Measurements from ENCODE around the gene CDC14A.

The CDC14A gene

DNA sequence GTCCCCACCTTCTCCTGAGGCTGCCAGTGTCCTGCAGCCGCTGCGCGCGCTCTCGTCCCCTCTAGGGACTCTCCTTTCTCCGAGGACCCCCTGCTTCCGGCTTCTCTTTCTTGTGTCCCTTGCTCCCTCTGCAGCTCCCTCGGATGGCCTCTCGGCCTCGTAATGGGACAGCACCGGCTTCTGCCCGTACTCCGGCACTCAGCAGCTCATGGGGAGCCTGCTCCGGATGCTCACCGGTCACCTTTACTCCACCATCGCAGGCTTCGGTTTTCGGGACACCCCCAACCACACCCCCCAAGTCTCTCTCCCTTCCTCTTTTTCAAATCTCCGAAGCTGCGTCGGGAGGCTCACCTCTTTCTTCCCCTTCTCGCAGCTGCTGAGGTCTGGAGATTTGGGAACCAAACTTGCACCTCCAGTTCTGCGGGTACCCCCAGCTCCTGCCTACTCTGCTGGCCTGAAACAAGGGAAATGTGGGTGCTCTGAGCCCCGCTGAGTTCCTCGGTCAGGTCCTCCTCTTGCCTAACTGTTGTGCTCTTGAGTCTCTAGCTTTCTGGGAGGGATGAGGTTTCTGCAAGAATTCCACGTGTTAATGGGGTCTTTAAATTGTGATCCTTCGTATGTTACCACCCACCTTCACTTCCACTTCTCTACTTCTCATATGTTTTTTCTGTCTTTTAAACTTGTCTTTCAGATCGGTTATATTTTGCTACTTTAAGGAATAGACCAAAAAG lies 930 bp downstream of the CDC14A start:
- Histone ChIP-seq H3K4me1 (ENCODE audit: insufficient read depth, low read length) (peaks cover 15% of the 10 kb centered on the region), H3K4me3 (ENCODE audit: low read length) (peak overlapping the region; percentile 83), H3K9me3 (ENCODE audit: insufficient read depth, low read depth, low read length) (no peaks in the 10 kb centered on the region), H3K27ac (ENCODE audit: low read length) (no peak overlapping the region), H3K36me3 (ENCODE audit: insufficient read depth, low read depth, low read length) (peaks cover 8% of the 10 kb centered on the region; the same call in 1 of the 2 replicates), H3K27me3 (ENCODE audit: insufficient read depth, low read length) (no peaks in the 10 kb centered on the region), H3K9ac (ENCODE audit: low read depth, low read length) (peak overlapping the region; percentile 90)

DNA sequence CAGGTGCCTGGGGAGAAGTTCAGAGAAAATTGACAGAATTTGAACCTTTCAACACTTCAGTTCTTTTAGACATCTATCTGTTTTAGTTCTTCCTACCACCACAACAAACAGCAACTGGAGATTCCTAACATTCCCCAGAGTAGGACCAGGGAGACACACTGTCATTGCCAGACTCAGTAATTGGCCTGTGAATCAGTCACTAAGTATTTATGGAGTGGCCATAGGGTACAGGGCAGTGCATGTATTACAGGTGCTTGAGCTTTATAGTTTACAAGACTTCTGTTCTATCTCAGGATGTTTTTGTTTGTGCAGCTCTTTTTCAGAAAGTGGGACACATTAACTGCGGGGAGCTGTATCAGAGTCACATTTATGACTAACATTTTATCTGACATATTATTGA lies 1.7 kb downstream of the CDC14A start:
- no peak overlapping the region for H3K9ac ChIP-seq (ENCODE audit: low read depth, low read length)
- H3K9me3 ChIP-seq (ENCODE audit: insufficient read depth, low read depth, low read length): no peaks in the 10 kb centered on the region
- peak overlapping the region; percentile 83 for H3K4me3 ChIP-seq (ENCODE audit: low read length)
- no peaks in the 10 kb centered on the region for H3K27me3 ChIP-seq (ENCODE audit: insufficient read depth, low read length)
- peaks cover 15% of the 10 kb centered on the region for H3K4me1 ChIP-seq (ENCODE audit: insufficient read depth, low read length)
- H3K27ac ChIP-seq (ENCODE audit: low read length): no peak overlapping the region
- H3K36me3 ChIP-seq (ENCODE audit: insufficient read depth, low read depth, low read length): peaks cover 10% of the 10 kb centered on the region; the same call in 1 of the 2 replicates

DNA sequence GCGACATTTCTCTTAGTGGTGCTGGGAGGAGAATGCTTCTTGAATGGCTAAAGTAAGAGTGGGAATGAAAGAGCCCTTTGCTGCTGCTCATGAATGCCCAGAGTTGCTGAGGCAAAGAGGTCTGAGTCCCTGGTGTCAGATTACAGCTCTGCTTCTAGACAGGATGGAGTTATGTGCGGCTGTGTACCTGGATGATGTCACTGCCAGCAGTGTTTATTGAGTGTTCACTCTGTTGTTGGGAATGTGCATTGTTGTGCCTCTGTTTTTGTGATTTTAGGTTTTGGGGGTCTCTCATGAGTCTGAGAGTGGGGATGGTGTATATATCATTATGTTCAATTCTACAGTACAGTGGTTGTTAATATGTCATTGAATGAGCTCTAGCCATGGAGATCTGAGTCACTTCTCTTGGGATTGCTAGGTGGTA lies 2.7 kb downstream of the CDC14A start:
- Histone ChIP-seq H3K9ac (ENCODE audit: low read depth, low read length) (no peak overlapping the region), H3K36me3 (ENCODE audit: insufficient read depth, low read depth, low read length) (peaks cover 14% of the 10 kb centered on the region; the same call in 1 of the 2 replicates), H3K4me1 (ENCODE audit: insufficient read depth, low read length) (peaks cover 15% of the 10 kb centered on the region), H3K9me3 (ENCODE audit: insufficient read depth, low read depth, low read length) (no peaks in the 10 kb centered on the region), H3K27ac (ENCODE audit: low read length) (no peak overlapping the region), H3K4me3 (ENCODE audit: low read length) (peak overlapping the region; percentile 83; the same call in 1 of the 2 replicates), H3K27me3 (ENCODE audit: insufficient read depth, low read length) (no peaks in the 10 kb centered on the region)

DNA sequence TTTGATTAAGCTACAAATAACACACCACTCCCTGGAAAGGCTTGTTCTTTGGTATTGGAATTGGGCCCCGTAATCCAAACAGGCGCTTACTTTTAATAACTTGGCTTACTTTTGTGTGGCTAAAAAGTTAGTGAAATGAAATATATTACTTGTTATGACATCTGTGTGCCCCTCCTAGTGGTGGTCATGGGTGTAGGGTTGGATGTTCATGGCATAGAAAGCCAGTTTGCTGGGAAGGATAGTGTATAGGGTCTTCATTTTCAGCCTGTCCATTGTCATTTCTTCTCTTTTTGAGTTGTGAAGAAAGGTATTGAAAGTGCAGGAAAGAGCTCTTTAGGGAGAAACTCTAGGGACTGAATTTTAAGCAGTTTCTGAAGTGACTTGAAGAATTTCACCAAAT lies 5.9 kb downstream of the CDC14A start:
- peaks cover 14% of the 10 kb centered on the region; the same call in 1 of the 2 replicates for H3K36me3 ChIP-seq (ENCODE audit: insufficient read depth, low read depth, low read length)
- H3K9ac ChIP-seq (ENCODE audit: low read depth, low read length): no peak overlapping the region
- H3K9me3 ChIP-seq (ENCODE audit: insufficient read depth, low read depth, low read length): no peaks in the 10 kb centered on the region
- H3K4me1 ChIP-seq (ENCODE audit: insufficient read depth, low read length): peaks cover 28% of the 10 kb centered on the region
- H3K27me3 ChIP-seq (ENCODE audit: insufficient read depth, low read length): no peaks in the 10 kb centered on the region
- no peak overlapping the region for H3K4me3 ChIP-seq (ENCODE audit: low read length)
- no peak overlapping the region for H3K27ac ChIP-seq (ENCODE audit: low read length)

DNA sequence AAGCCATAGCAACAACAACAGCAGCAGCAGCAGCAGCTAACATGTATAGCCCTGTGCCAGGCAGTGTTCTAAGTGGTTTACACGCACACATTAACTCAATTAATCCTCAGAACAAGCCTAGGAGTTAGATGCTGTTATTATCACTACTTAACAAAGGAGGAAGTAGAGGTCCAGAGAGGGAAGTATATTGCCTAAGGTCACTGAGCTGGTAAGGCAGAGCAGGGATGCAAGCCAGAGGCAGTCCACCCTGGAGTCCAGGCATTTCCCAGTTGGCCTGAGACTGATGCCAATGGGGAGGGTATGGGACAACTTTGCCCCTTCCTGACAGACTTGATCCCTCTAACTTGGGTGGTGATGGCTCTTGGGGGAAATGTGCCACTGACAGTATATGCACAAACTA lies 6.8 kb downstream of the CDC14A start:
- Histone ChIP-seq H3K36me3 (ENCODE audit: insufficient read depth, low read depth, low read length) (peaks cover 14% of the 10 kb centered on the region; the same call in 1 of the 2 replicates), H3K4me1 (ENCODE audit: insufficient read depth, low read length) (peaks cover 23% of the 10 kb centered on the region), H3K27ac (ENCODE audit: low read length) (no peak overlapping the region), H3K4me3 (ENCODE audit: low read length) (no peak overlapping the region), H3K9me3 (ENCODE audit: insufficient read depth, low read depth, low read length) (no peaks in the 10 kb centered on the region), H3K9ac (ENCODE audit: low read depth, low read length) (no peak overlapping the region), H3K27me3 (ENCODE audit: insufficient read depth, low read length) (no peaks in the 10 kb centered on the region)

DNA sequence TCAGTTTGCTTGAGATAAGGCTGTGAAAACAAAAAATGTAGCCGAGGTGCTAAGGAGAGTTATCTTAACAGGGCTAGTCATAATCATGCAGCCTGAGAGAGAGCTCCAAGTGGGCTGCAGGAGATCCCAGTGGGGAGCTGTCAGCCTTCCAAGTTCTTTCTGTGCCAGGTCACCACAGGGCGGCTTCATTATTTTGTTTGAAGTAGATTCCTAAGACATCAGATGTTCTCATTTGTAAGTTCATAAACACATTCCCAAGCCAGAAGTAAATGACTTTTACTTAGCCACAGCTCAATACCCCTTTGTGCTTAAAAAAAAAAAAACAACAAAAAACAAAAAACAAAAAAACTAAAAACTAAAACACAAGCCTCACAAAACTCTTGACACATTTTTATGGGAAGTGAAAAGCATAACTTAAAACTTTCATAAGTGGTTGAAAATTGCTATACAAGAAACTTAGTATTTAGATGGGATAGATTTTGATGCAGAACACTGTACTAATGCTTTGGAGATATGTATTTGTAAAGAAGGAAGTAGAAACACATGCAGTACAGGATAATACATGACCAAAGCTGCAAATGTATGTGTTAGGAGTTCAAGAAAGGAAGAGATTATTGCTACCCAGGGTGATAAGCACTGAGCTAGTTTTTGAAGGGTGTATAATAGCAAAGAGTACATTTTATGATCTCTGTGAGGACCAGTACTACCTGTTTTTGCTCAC lies 8.6 kb downstream of the CDC14A start:
- no peaks in the 10 kb centered on the region for H3K9me3 ChIP-seq (ENCODE audit: insufficient read depth, low read depth, low read length)
- H3K9ac ChIP-seq (ENCODE audit: low read depth, low read length): no peak overlapping the region
- H3K36me3 ChIP-seq (ENCODE audit: insufficient read depth, low read depth, low read length): peaks cover 11% of the 10 kb centered on the region; the same call in 1 of the 2 replicates
- no peak overlapping the region for H3K4me3 ChIP-seq (ENCODE audit: low read length)
- no peak overlapping the region for H3K27ac ChIP-seq (ENCODE audit: low read length)
- H3K27me3 ChIP-seq (ENCODE audit: insufficient read depth, low read length): no peaks in the 10 kb centered on the region
- H3K4me1 ChIP-seq (ENCODE audit: insufficient read depth, low read length): peaks cover 13% of the 10 kb centered on the region; the same call in 1 of the 2 replicates

DNA sequence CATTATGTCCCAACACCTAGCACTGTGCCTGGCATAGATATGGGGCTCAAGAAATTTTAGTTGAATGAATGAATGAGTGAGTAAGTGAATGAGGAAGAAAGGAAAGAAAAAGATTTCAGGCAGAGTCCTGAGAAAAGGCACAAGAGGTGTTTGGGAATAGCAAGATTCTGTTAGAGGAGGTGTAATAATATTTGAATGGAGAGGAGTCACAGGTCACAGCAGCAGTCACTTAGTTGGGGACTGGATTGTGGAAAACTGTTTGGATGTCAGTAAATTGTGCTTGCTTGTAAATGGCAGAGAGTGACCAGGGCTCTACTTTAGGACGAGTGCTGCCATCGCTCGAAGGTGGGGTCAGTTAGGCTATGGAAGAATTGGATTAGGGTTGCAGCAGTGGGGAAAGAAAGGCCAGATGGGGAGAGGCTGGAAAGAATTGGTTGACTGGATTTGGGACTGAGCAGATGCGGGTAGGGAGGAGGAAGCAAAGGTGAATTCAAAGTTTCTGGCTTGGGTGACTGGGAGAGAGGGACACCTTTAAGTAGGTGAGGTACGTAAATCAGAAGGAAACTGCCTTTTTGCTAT lies 9.3 kb downstream of the CDC14A start:
- H3K9me3 ChIP-seq (ENCODE audit: insufficient read depth, low read depth, low read length): no peaks in the 10 kb centered on the region
- peaks cover 13% of the 10 kb centered on the region; the same call in 1 of the 2 replicates for H3K4me1 ChIP-seq (ENCODE audit: insufficient read depth, low read length)
- H3K4me3 ChIP-seq (ENCODE audit: low read length): no peak overlapping the region
- H3K27me3 ChIP-seq (ENCODE audit: insufficient read depth, low read length): no peaks in the 10 kb centered on the region
- no peak overlapping the region for H3K9ac ChIP-seq (ENCODE audit: low read depth, low read length)
- H3K27ac ChIP-seq (ENCODE audit: low read length): no peak overlapping the region
- peaks cover 12% of the 10 kb centered on the region; the same call in 1 of the 2 replicates for H3K36me3 ChIP-seq (ENCODE audit: insufficient read depth, low read depth, low read length)

DNA sequence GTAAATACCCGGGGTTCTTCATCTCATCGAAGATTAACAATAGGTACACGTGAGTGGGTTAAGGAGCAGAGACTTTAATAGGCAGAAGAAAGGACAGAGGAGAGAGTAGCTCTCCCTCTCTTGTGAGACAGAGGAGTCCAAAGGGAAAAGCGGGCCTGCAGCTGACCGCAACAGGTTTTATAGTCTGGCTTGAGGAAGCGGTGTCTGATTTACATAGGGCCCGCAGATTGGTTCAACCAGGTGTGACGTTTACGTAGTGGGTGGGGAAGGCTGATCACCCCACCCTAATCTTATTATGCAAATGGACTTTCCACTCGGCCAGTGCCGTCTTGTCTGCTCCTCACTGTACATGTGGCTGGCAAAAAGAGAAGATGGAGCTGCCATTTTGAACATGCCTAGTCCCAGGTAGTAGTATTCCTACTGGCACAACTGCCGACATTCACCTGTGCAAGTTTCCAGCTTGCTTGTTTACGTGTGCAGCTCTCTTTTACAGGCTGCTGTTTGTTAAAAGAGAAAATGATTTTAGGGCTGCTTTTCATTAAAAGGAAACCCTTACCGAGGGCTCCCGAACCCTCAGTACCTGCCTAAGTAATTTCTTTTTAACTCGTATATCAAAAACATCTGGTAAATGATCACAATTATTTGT lies 10.6 kb downstream of the CDC14A start:
- Histone ChIP-seq H3K36me3 (ENCODE audit: insufficient read depth, low read depth, low read length) (peaks cover 14% of the 10 kb centered on the region; the same call in 1 of the 2 replicates), H3K4me3 (ENCODE audit: low read length) (no peak overlapping the region), H3K9me3 (ENCODE audit: insufficient read depth, low read depth, low read length) (no peaks in the 10 kb centered on the region), H3K27me3 (ENCODE audit: insufficient read depth, low read length) (no peaks in the 10 kb centered on the region), H3K9ac (ENCODE audit: low read depth, low read length) (no peak overlapping the region), H3K4me1 (ENCODE audit: insufficient read depth, low read length) (peaks cover 13% of the 10 kb centered on the region; the same call in 1 of the 2 replicates), H3K27ac (ENCODE audit: low read length) (no peak overlapping the region)

DNA sequence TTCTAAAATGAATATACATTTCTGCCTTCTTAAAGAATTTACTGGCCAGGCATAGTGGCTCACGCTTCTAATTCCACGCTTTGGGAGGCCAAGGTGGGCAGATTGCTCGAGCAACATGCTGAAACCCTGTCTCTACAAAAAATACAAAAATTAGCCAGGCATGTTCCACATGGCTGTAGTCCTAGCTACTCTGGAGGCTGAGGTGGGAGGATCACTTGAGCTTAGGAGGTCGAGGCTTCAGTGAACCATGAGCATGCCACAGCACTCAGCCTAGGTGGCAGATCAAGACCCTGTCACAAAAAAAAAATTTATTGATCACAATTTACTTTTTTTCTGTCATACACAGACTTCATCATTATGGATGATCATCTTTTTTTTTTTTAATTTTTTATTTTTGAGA lies 11.5 kb downstream of the CDC14A start:
- no peak overlapping the region for H3K4me3 ChIP-seq (ENCODE audit: low read length)
- H3K27me3 ChIP-seq (ENCODE audit: insufficient read depth, low read length): no peaks in the 10 kb centered on the region
- H3K4me1 ChIP-seq (ENCODE audit: insufficient read depth, low read length): peaks cover 13% of the 10 kb centered on the region; the same call in 1 of the 2 replicates
- H3K27ac ChIP-seq (ENCODE audit: low read length): no peak overlapping the region
- H3K36me3 ChIP-seq (ENCODE audit: insufficient read depth, low read depth, low read length): peaks cover 12% of the 10 kb centered on the region; the same call in 1 of the 2 replicates
- H3K9ac ChIP-seq (ENCODE audit: low read depth, low read length): no peak overlapping the region
- no peaks in the 10 kb centered on the region for H3K9me3 ChIP-seq (ENCODE audit: insufficient read depth, low read depth, low read length)

DNA sequence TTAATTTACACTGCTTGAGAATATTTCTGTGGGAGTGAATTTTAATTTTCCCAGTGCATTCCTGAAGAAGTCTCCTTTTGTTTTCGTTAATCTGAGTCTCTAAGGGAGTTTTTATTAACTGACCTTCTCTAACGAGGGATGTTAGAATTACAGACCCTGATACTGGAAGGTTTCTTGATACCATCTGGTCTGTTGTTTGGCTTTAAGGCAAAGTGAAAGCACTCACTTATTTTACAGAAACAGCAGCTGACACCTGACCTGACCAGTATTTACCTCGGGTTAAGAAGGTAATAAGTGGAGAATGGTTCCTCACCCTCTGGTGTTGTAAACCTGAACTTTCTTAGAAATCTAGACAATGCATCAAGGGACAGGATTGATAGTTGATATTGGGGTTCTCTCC lies 12.4 kb downstream of the CDC14A start:
- Histone ChIP-seq H3K27me3 (ENCODE audit: insufficient read depth, low read length) (no peaks in the 10 kb centered on the region), H3K4me1 (ENCODE audit: insufficient read depth, low read length) (peaks cover 13% of the 10 kb centered on the region; the same call in 1 of the 2 replicates), H3K9me3 (ENCODE audit: insufficient read depth, low read depth, low read length) (no peaks in the 10 kb centered on the region), H3K27ac (ENCODE audit: low read length) (no peak overlapping the region), H3K36me3 (ENCODE audit: insufficient read depth, low read depth, low read length) (peaks cover 7% of the 10 kb centered on the region; the same call in 1 of the 2 replicates), H3K4me3 (ENCODE audit: low read length) (no peak overlapping the region), H3K9ac (ENCODE audit: low read depth, low read length) (no peak overlapping the region)

DNA sequence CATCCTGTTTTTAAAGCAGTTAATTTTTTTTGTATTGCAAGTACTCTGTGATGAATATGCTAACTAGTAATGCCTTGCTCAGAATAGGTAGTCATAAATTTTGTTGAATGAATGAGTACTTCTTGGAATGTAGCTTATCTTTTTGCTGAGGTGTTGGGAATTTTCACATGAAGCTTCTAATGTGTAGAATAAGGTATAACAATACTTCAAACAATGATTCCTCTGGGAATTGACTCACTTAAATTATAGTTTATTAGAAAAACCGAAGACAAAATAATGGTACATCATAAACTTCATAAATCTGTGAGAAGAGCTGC lies 13.9 kb downstream of the CDC14A start:
- H3K27ac ChIP-seq (ENCODE audit: low read length): no peak overlapping the region

More for the DNA sequence above, 13.9 kb downstream of the CDC14A start:
- Histone ChIP-seq H3K27me3 (ENCODE audit: insufficient read depth, low read length) (no peaks in the 10 kb centered on the region), H3K4me1 (ENCODE audit: insufficient read depth, low read length) (peaks cover 7% of the 10 kb centered on the region; the same call in 1 of the 2 replicates), H3K9me3 (ENCODE audit: insufficient read depth, low read depth, low read length) (no peaks in the 10 kb centered on the region), H3K36me3 (ENCODE audit: insufficient read depth, low read depth, low read length) (peaks cover 7% of the 10 kb centered on the region; the same call in 1 of the 2 replicates), H3K4me3 (ENCODE audit: low read length) (no peak overlapping the region), H3K9ac (ENCODE audit: low read depth, low read length) (no peak overlapping the region)

All from iPS-20b (cell line).